GM12878 (cell line): ENCODE measurements around the gene ADORA2B.

Source experiments
- BACH1 ChIP-seq: fragments of 450-650 bp; IDR thresholded peaks from 2 replicates; pipeline ENCODE4 v1.6.1; 2017; ENCODE audit warnings: mild to moderate bottlenecking, borderline replicate concordance
- CEBPB ChIP-seq, 2 experiments: fragments of 150-350 bp in 1 of 2; IDR thresholded peaks; 2 replicates each; pipeline ENCODE4 v1.6.1; 2012 to 2014; ENCODE audit warnings: low read depth in 2 of 2, low read length in 2 of 2, borderline replicate concordance in 1 of 2, inconsistent platforms in 1 of 2
- EP300 ChIP-seq, 2 experiments: fragments of 150-350 bp in 1 of 2; IDR thresholded peaks; 2 replicates each; pipeline ENCODE4 v1.6.1; 2011 to 2012; ENCODE audit warnings: low read depth in 2 of 2, low read length in 2 of 2, borderline replicate concordance in 1 of 2, improper control_type of control experiment in 1 of 2, inconsistent platforms in 1 of 2; ENCODE audit not compliant: control insufficient read depth in 1 of 2
- PAX5 ChIP-seq: IDR thresholded peaks from 2 replicates; pipeline ENCODE4 v1.6.1; 2011; ENCODE audit warnings: low read depth, low read length, borderline replicate concordance
- POLR2A ChIP-seq: IDR thresholded peaks from 2 replicates; pipeline ENCODE4 v1.6.1; 2011; ENCODE audit warnings: low read depth, mild to moderate bottlenecking, low read length
- SRF ChIP-seq, 2 experiments: IDR thresholded peaks; 2 replicates each; pipeline ENCODE4 v1.6.1; 2011; ENCODE audit warnings: low read depth in 2 of 2, low read length in 2 of 2, mild to moderate bottlenecking in 1 of 2, moderate library complexity in 1 of 2
- SUPT20H ChIP-seq: IDR thresholded peaks from 2 replicates; pipeline ENCODE4 v1.6.1; 2011; ENCODE audit warnings: low read depth, mild to moderate bottlenecking, low read length, moderate library complexity, borderline replicate concordance; ENCODE audit not compliant: control insufficient read depth
- ZZZ3 ChIP-seq: IDR thresholded peaks from 2 replicates; pipeline ENCODE4 v1.6.1; 2011; ENCODE audit warnings: low read depth; ENCODE audit not compliant: control insufficient read depth, insufficient read length
- TF ChIP-seq, protein P1 (sequence below), 3 experiments: IDR thresholded peaks in 2 of 3; conservative IDR thresholded peaks in 1 of 3; 2 replicates each; pipeline ENCODE4 v1.5.1; 2011; ENCODE audit warnings: low read depth in 3 of 3, low read length in 3 of 3, mild to moderate bottlenecking in 3 of 3, control low read depth in 2 of 3, moderate library complexity in 2 of 3, inconsistent platforms in 1 of 3, mixed read lengths in 1 of 3; ENCODE audit not compliant: control insufficient read depth in 2 of 3, insufficient read depth in 1 of 3; ENCODE audit errors: extremely low read depth in 1 of 3
- TF ChIP-seq, protein P2 (sequence below): IDR thresholded peaks from 2 replicates; pipeline ENCODE4 v1.6.1; 2012; ENCODE audit warnings: low read depth, low read length, improper control_type of control experiment
- TF ChIP-seq, protein P3 (sequence below): IDR thresholded peaks from 2 replicates; pipeline ENCODE4 v1.6.1; 2012; ENCODE audit warnings: low read depth, low read length, improper control_type of control experiment
- TF ChIP-seq, protein P4 (sequence below): IDR thresholded peaks from 2 replicates; pipeline ENCODE4 v1.6.1; 2012; ENCODE audit warnings: low read length, inconsistent platforms

DNA sequence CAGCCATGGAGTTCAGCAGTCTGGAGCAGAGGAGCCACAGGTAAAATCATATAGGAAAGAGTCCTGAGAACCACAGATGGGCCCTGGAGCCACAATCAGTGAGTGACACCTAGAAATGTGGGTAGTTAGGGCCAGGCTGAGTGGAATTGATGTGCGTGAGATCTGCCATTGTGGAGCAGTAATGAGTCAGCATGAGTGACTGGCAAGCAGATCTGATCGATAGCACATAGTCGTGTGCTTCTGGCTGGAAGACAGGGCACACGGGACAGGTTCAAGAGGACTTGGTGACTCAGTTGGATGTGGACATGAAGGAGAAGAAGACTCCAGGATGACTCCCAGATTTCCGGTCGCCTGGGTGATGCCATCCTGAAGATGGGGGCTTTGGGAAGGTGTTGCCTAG lies 12.3 kb downstream of the ADORA2B start:
- TF ChIP-seq POLR2A (no peak), ZZZ3 (no peak), EP300 (IDR thresholded peaks at IDR 0.05; ENCODE audit: borderline replicate concordance in 1 of 2, control insufficient read depth in 1 of 2, low read depth in 2 of 2, low read length in 2 of 2) (no peak), BACH1 (no peak), SUPT20H (no peak), PAX5 (no peak), CEBPB (IDR thresholded peaks at IDR 0.05; ENCODE audit: borderline replicate concordance in 1 of 2, low read depth in 2 of 2, low read length in 2 of 2) (no peak), SRF (IDR thresholded peaks at IDR 0.05; ENCODE audit: low read depth in 2 of 2, low read length in 2 of 2) (no peak)
- TF ChIP-seq, protein P1, sequence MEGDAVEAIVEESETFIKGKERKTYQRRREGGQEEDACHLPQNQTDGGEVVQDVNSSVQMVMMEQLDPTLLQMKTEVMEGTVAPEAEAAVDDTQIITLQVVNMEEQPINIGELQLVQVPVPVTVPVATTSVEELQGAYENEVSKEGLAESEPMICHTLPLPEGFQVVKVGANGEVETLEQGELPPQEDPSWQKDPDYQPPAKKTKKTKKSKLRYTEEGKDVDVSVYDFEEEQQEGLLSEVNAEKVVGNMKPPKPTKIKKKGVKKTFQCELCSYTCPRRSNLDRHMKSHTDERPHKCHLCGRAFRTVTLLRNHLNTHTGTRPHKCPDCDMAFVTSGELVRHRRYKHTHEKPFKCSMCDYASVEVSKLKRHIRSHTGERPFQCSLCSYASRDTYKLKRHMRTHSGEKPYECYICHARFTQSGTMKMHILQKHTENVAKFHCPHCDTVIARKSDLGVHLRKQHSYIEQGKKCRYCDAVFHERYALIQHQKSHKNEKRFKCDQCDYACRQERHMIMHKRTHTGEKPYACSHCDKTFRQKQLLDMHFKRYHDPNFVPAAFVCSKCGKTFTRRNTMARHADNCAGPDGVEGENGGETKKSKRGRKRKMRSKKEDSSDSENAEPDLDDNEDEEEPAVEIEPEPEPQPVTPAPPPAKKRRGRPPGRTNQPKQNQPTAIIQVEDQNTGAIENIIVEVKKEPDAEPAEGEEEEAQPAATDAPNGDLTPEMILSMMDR (IDR thresholded peaks at IDR 0.05 in 2 of 3, conservative IDR thresholded peaks at IDR 0.05 in 1 of 3; ENCODE audit: control insufficient read depth in 2 of 3, extremely low read depth in 1 of 3, insufficient read depth in 1 of 3, low read depth in 3 of 3, low read length in 3 of 3), result no peak
- TF ChIP-seq, protein P2, sequence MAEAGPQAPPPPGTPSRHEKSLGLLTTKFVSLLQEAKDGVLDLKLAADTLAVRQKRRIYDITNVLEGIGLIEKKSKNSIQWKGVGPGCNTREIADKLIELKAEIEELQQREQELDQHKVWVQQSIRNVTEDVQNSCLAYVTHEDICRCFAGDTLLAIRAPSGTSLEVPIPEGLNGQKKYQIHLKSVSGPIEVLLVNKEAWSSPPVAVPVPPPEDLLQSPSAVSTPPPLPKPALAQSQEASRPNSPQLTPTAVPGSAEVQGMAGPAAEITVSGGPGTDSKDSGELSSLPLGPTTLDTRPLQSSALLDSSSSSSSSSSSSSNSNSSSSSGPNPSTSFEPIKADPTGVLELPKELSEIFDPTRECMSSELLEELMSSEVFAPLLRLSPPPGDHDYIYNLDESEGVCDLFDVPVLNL, result no peak
- TF ChIP-seq, protein P3, sequence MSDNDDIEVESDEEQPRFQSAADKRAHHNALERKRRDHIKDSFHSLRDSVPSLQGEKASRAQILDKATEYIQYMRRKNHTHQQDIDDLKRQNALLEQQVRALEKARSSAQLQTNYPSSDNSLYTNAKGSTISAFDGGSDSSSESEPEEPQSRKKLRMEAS, result no peak
- TF ChIP-seq, protein P4, sequence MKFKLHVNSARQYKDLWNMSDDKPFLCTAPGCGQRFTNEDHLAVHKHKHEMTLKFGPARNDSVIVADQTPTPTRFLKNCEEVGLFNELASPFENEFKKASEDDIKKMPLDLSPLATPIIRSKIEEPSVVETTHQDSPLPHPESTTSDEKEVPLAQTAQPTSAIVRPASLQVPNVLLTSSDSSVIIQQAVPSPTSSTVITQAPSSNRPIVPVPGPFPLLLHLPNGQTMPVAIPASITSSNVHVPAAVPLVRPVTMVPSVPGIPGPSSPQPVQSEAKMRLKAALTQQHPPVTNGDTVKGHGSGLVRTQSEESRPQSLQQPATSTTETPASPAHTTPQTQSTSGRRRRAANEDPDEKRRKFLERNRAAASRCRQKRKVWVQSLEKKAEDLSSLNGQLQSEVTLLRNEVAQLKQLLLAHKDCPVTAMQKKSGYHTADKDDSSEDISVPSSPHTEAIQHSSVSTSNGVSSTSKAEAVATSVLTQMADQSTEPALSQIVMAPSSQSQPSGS, result no peak
